ENCODE data around the gene WDR74. TPM values are rescaled to one million over a fixed set of nuclear protein-coding genes. Genes with fewer than 3 reads are reported as not detected.

The WDR74 gene
- total RNA-seq, 4 donors from 2014 or later = 32.3 to 138 (median 40.8) TPM

DNA sequence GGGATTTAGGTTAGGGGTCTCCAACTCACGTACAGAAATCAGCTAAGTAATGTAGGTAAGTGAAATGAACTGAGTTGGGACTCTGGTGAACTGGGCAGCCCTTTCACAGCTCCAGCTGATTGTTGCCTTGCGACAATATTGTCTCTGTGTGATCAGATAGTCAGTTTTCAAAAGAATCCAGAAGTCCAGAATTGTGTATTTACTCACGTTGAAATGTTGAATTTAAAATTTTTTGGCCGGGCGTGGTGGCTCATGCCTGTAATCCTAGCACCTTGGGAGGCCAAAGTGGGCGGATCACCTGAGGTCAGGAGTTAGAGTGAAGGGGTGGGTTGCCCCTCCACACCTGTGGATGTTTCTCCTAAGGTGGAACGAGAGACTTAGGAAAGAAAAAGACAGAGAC lies 18.8 kb upstream of the WDR74 start:
- DNase-seq (ENCODE audit: low spot score) (no peak), ATAC-seq (ENCODE audit: low FRiP score) (no peak)
- TF ChIP-seq, protein P1, sequence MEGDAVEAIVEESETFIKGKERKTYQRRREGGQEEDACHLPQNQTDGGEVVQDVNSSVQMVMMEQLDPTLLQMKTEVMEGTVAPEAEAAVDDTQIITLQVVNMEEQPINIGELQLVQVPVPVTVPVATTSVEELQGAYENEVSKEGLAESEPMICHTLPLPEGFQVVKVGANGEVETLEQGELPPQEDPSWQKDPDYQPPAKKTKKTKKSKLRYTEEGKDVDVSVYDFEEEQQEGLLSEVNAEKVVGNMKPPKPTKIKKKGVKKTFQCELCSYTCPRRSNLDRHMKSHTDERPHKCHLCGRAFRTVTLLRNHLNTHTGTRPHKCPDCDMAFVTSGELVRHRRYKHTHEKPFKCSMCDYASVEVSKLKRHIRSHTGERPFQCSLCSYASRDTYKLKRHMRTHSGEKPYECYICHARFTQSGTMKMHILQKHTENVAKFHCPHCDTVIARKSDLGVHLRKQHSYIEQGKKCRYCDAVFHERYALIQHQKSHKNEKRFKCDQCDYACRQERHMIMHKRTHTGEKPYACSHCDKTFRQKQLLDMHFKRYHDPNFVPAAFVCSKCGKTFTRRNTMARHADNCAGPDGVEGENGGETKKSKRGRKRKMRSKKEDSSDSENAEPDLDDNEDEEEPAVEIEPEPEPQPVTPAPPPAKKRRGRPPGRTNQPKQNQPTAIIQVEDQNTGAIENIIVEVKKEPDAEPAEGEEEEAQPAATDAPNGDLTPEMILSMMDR (IDR thresholded peaks at IDR 0.05) = no peak

DNA sequence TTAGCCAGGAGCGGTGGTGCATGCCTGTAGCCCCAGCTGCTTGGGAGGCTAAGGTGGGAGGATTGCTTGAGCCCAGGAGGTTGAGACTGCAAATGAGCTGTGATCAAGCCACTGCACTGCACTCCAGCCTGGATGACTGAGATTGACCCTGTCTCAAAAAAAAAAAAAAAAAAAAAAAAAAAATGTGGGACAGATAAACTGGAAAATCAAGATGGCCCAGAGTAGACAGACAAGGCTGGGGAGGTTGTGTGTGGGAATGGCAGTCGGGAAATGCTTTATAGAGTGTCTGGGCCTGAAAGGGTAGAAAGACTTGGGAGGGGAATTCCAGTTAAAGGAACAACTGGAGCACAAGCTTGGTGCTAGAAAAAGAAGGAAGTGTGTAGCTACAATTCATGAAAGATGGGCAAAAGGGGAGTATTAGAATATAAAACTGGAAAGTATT lies 18.2 kb upstream of the WDR74 start:
- ATAC-seq (ENCODE audit: low FRiP score) = no peak
- TF ChIP-seq, protein P1 (IDR thresholded peaks at IDR 0.05) = no peak

DNA sequence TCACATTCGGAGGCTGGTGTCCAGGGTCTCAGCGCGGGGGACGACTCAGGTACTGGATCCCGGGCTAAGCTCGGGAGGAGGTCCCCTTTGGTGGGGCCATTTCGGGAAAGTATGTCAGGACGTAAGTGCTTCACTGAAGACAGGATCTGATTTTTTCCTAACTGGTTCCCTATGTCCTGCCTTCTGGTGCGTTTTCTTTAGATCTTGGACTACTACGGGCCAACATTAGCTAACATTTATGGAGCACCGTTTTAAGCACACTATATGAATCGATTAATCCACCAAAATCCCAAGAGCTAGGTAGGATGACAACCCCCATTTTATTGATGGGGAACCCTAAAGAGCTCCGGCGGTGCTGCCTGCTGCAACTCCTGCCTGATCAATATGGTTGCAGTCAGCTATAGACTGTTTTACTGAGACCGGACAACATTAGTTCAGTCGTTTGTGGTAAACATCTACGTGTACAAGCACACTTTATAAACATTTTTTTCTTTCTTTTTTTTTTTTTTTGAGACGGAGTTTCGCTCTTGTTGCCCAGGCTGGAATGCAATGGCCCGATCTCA lies 17.0 kb upstream of the WDR74 start:
- TF ChIP-seq, protein P1 (IDR thresholded peaks at IDR 0.05) = no peak
- no peak for ATAC-seq (ENCODE audit: low FRiP score)

More for the DNA sequence above, 18.2 kb upstream of the WDR74 start:
- no peak for DNase-seq (ENCODE audit: low spot score)

DNA sequence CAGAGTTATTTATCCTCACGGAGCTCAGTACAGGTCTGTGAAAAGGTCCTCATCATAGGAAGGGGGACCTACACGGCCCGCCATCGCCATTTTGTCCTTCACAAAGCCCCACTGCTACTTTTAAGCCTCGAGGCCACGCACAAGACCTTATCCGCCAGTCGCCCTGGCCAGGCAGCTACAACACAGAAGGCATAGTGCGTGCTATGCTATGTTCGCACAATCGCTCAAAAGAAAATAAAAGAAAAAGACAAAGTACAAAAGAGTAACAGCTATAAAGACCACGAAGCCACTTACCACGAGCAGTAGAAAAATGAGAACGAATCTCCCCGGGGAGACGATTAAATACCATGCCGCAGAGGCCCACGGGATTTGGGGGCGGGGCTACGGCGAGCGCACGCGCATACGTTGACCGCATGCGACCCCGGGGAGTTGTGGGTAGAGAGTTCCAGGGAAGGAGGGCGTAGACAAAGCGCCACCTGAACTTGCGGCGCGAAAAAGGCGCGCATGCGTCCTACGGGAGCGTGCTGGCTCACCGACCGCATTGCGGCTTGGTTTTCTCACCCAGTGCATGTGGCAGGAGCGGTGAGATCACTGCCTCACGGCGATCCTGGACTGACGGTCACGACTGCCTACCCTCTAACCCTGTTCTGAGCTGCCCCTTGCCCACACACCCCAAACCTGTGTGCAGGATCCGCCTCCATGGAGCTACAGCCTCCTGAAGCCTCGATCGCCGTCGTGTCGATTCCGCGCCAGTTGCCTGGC lies 16.4 kb upstream of the WDR74 start:
- DNase-seq (ENCODE audit: low spot score) = peak; percentile 77
- peak; percentile 97 for ATAC-seq (ENCODE audit: low FRiP score)
- TF ChIP-seq, protein P1 (IDR thresholded peaks at IDR 0.05) = no peak

More for the DNA sequence above, 17.0 kb upstream of the WDR74 start:
- no peak for DNase-seq (ENCODE audit: low spot score)

DNA sequence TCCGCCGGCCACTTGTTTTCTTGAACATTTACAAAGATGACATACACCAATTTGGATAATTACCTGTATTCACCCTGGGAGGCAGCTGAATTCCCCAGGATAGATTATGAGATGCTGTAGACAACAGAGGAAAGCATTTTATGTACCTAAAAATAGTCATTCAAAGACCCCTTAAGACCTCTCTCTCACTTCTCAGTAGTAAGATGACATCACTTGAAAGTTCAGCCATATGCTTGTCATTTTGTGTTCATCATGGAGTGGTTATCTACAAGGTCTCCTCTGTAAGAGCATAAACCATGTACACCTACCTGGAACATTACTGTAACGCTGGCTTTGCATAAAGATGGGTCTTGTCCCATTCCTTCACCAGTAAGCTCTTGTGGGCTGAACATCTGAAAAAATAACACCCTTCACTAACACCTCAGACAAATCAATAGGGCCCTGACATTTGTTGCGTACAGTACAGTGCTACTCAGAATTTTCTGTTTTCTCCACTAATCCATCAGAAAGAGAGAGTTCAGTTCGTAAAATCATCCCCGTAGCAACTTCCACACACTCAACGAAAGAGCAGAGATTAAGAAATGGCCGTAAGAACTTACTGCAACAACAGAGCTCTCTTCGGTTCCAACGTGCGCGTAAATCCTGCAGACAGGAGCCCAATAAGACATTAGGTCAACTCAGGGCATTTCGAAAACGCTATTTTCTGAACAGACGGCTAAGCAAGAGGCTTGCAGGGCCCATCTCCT lies 15.6 kb upstream of the WDR74 start:
- DNase-seq (ENCODE audit: low spot score) (no peak), ATAC-seq (ENCODE audit: low FRiP score) (no peak)
- TF ChIP-seq, protein P1 (IDR thresholded peaks at IDR 0.05) = no peak

DNA sequence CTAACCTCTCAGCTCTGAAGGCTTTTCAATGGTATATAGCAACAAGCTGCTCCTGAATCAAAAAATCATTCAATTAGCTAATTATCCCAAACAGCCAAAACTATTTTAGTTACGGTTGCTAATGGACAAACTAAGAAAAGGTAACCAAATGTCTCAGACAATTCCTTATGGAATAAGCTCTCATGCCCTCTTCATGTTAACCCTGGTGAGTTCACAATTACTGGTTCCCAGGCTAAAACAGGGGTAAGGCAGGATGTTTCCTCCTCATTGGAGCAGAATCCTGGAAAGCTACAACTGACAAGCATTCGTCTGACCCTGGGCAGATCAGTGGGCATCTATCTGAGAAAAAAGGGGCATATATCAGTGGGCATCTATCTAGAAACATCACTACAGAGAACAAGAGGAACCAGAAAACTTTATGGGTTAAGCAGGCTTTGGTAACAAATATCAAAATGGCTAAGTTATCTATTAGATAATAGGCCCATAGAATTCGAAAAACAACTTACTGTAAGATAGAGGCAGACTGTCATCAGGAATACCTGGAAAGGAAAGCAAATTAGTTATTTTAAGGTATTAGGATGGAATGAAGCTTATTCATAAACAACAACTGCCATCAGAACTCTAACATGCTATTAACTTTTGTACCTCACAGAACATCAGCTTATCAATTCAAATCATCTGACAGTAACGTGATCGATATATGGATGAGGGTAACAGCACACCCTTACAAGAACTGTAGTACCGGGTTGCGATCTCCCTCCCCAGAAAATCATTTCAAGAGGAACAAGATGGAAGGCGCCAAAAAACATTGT lies 14.8 kb upstream of the WDR74 start:
- DNase-seq (ENCODE audit: low spot score) (no peak), ATAC-seq (ENCODE audit: low FRiP score) (no peak)
- TF ChIP-seq, protein P1 (IDR thresholded peaks at IDR 0.05) = no peak

All from omental fat pad (tissue), 4 donors.